Loucy (cell line): ENCODE measurements around the gene SPINDOC.
"Not testable (repeated sequence)": the region's sequence is repeated elsewhere in the genome, so short reads cannot be mapped to it uniquely, and the experiment has no call there.

ENCODE experiments used
- H2AFZ ChIP-seq: fragments of 200-600 bp; sonication (generic); 2 replicates; pipeline ENCODE4 v1.6.0; 2016; ENCODE audit warnings: antibody characterized with exemption, mild to moderate bottlenecking, low read length, moderate library complexity
- H3F3A ChIP-seq: fragments of 200-600 bp; 2 replicates; pipeline ENCODE4 v1.6.0; 2016; ENCODE audit warnings: antibody characterized with exemption, low read depth, mild to moderate bottlenecking
- H3K27me3 ChIP-seq: fragments of 200-600 bp; sonication (generic); 2 replicates; pipeline ENCODE4 v1.6.1; 2014; ENCODE audit warnings: low read length, mild to moderate bottlenecking; ENCODE audit not compliant: insufficient read depth, poor library complexity, severe bottlenecking
- H3K36me3 ChIP-seq: fragments of 200-600 bp; sonication (generic); 2 replicates; pipeline ENCODE4 v1.6.1; 2016; ENCODE audit warnings: low read length; ENCODE audit not compliant: insufficient read depth
- H3K4me1 ChIP-seq: fragments of 200-600 bp; sonication (generic); 2 replicates; pipeline ENCODE4 v1.5.1; 2014; ENCODE audit warnings: low read length, mild to moderate bottlenecking; ENCODE audit not compliant: insufficient read depth, poor library complexity, severe bottlenecking
- H3K4me2 ChIP-seq: fragments of 200-600 bp; sonication (generic); 2 replicates; pipeline ENCODE4 v1.6.0; 2014; ENCODE audit warnings: antibody characterized with exemption, low read length, low read depth, mild to moderate bottlenecking; ENCODE audit not compliant: poor library complexity, severe bottlenecking
- H3K4me3 ChIP-seq: fragments of 200-600 bp; sonication (generic); 2 replicates; pipeline ENCODE4 v1.5.1; 2014; ENCODE audit warnings: low read length, mild to moderate bottlenecking, mixed read lengths; ENCODE audit not compliant: poor library complexity, severe bottlenecking
- H3K79me2 ChIP-seq: fragments of 200-600 bp; sonication (generic); 2 replicates; pipeline ENCODE4 v1.6.1; 2014; ENCODE audit warnings: low read length; ENCODE audit not compliant: insufficient read depth
- H3K9ac ChIP-seq: fragments of 200-600 bp; sonication (generic); 2 replicates; pipeline ENCODE4 v1.6.0; 2014; ENCODE audit warnings: mild to moderate bottlenecking, low read depth, low read length, moderate library complexity; ENCODE audit not compliant: poor library complexity, severe bottlenecking
- H3K9me2 ChIP-seq: fragments of 200-600 bp; sonication (generic); replicated peaks from 2 replicates; pipeline ENCODE4 v1.6.1; 2016; ENCODE audit warnings: low read depth, low read length, mixed read lengths
- H3K9me3 ChIP-seq: fragments of 200-600 bp; sonication (generic); 2 replicates; pipeline ENCODE4 v1.6.1; 2014; ENCODE audit warnings: mild to moderate bottlenecking, antibody characterized with exemption, low read length, low read depth; ENCODE audit not compliant: insufficient read depth
- H4K20me1 ChIP-seq: fragments of 200-600 bp; sonication (generic); 2 replicates; pipeline ENCODE4 v1.6.0; 2014; ENCODE audit warnings: antibody characterized with exemption, low read length, mild to moderate bottlenecking; ENCODE audit not compliant: insufficient read depth, poor library complexity, severe bottlenecking
- CTCF ChIP-seq: fragments of 200-600 bp; sonication (generic); conservative IDR thresholded peaks from 2 replicates; pipeline ENCODE4 v1.5.1; 2014; ENCODE audit warnings: mild to moderate bottlenecking, antibody characterized with exemption, low read length
- EZH2phosphoT487 ChIP-seq: fragments of 200-600 bp; IDR thresholded peaks from 2 replicates; pipeline ENCODE4 v1.6.1; 2018; ENCODE audit warnings: antibody characterized with exemption, mild to moderate bottlenecking, moderate library complexity, borderline replicate concordance

Gene SPINDOC

GRCh38 chr11:63769042-63769713 is 44.1 kb upstream of the SPINDOC start:
- Histone ChIP-seq H3K9me2 (no peaks in the 10 kb centered on the region), H3K36me3 (no peaks in the 10 kb centered on the region), H3K79me2 (peaks cover 28% of the 10 kb centered on the region), H3K9me3 (no peaks in the 10 kb centered on the region), H2AFZ (peak overlapping the region; percentile 81), H3K27me3 (peaks cover 8% of the 10 kb centered on the region), H3K4me3 (peak overlapping the region; percentile 98), H4K20me1 (peaks cover 35% of the 10 kb centered on the region), H3F3A (peaks cover 4% of the 10 kb centered on the region; the same call in 1 of the 2 replicates), H3K9ac (peak overlapping the region; percentile 46), H3K4me2 (peak overlapping the region; percentile 83), H3K4me1 (peaks cover 38% of the 10 kb centered on the region)
- TF ChIP-seq EZH2phosphoT487 (no peak), CTCF (no peak)

GRCh38 chr11:63769714-63770455 is 43.4 kb upstream of the SPINDOC start:
- no peaks in the 10 kb centered on the region for H3K36me3 ChIP-seq
- H3F3A ChIP-seq, result peaks cover 4% of the 10 kb centered on the region; the same call in 1 of the 2 replicates
- no peaks in the 10 kb centered on the region for H3K9me2 ChIP-seq
- peak overlapping the region; percentile 83 for H3K4me2 ChIP-seq
- no peak for TF ChIP-seq CTCF
- TF ChIP-seq EZH2phosphoT487, result no peak
- peak overlapping the region; percentile 98 for H3K4me3 ChIP-seq
- peaks cover 38% of the 10 kb centered on the region for H3K4me1 ChIP-seq
- H3K9me3 ChIP-seq, result no peaks in the 10 kb centered on the region
- peak overlapping the region; percentile 46 for H3K9ac ChIP-seq
- H3K79me2 ChIP-seq, result peaks cover 28% of the 10 kb centered on the region
- peaks cover 32% of the 10 kb centered on the region for H4K20me1 ChIP-seq
- peak overlapping the region; percentile 81; the same call in 1 of the 2 replicates for H2AFZ ChIP-seq
- peaks cover 8% of the 10 kb centered on the region for H3K27me3 ChIP-seq

GRCh38 chr11:63770763-63771162 is 42.5 kb upstream of the SPINDOC start:
- no peak overlapping the region for H2AFZ ChIP-seq
- H3K9me2 ChIP-seq, result no peaks in the 10 kb centered on the region
- TF ChIP-seq CTCF (no peak), EZH2phosphoT487 (no peak)
- peaks cover 4% of the 10 kb centered on the region; the same call in 1 of the 2 replicates for H3F3A ChIP-seq
- peaks cover 23% of the 10 kb centered on the region for H4K20me1 ChIP-seq
- no peaks in the 10 kb centered on the region for H3K36me3 ChIP-seq
- H3K4me1 ChIP-seq, result peaks cover 32% of the 10 kb centered on the region
- peaks cover 23% of the 10 kb centered on the region for H3K79me2 ChIP-seq
- H3K9me3 ChIP-seq, result no peaks in the 10 kb centered on the region
- no peak overlapping the region for H3K4me2 ChIP-seq
- H3K9ac ChIP-seq, result no peak overlapping the region
- H3K27me3 ChIP-seq, result peaks cover 8% of the 10 kb centered on the region
- no peak overlapping the region for H3K4me3 ChIP-seq

GRCh38 chr11:63771741-63772318 is 41.4 kb upstream of the SPINDOC start:
- H3K4me2 ChIP-seq, H3K27me3 ChIP-seq, H3K9ac ChIP-seq, H3F3A ChIP-seq, H3K4me3 ChIP-seq, H3K9me2 ChIP-seq, H3K36me3 ChIP-seq, H3K9me3 ChIP-seq, H2AFZ ChIP-seq: not testable (repeated sequence)
- H3K4me1 ChIP-seq, result peaks cover 23% of the 10 kb centered on the region
- H4K20me1 ChIP-seq, result peaks cover 12% of the 10 kb centered on the region
- H3K79me2 ChIP-seq, result peaks cover 13% of the 10 kb centered on the region
